GM13977 (cell line): Measurements from ENCODE around the gene RAPGEF5.

Experiments used
- DNase-seq: peaks from one replicate; pipeline ENCODE4 v3.0.0; 2012; ENCODE audit warnings: low spot score
- in situ Hi-C: fragments of 300-500 bp; cut with MboI; formaldehyde crosslinking; loops from one replicate; pipeline ENCODE4 v1.12.0; 2022; ENCODE audit warnings: low sequenced_read_pairs, low pct_unique_long_range_greater_than_20kb, mixed read lengths, inconsistent platforms; ENCODE audit not compliant: unreplicated experiment
- TF ChIP-seq, protein P1 (sequence below): IDR thresholded peaks from 2 replicates; pipeline ENCODE4 v1.5.1; 2012; ENCODE audit warnings: mild to moderate bottlenecking, control low read depth; ENCODE audit not compliant: insufficient read depth; ENCODE audit errors: extremely low read depth, missing control alignments

Gene RAPGEF5

GRCh38 chr7:22248111-22248809 lies 108.7 kb downstream of the RAPGEF5 start:
- in situ Hi-C loops = no loop called here
- no peak for DNase-seq
- TF ChIP-seq, protein P1, sequence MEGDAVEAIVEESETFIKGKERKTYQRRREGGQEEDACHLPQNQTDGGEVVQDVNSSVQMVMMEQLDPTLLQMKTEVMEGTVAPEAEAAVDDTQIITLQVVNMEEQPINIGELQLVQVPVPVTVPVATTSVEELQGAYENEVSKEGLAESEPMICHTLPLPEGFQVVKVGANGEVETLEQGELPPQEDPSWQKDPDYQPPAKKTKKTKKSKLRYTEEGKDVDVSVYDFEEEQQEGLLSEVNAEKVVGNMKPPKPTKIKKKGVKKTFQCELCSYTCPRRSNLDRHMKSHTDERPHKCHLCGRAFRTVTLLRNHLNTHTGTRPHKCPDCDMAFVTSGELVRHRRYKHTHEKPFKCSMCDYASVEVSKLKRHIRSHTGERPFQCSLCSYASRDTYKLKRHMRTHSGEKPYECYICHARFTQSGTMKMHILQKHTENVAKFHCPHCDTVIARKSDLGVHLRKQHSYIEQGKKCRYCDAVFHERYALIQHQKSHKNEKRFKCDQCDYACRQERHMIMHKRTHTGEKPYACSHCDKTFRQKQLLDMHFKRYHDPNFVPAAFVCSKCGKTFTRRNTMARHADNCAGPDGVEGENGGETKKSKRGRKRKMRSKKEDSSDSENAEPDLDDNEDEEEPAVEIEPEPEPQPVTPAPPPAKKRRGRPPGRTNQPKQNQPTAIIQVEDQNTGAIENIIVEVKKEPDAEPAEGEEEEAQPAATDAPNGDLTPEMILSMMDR = no peak

GRCh38 chr7:22241805-22242390 lies 115.1 kb downstream of the RAPGEF5 start:
- no peak for DNase-seq
- in situ Hi-C loops = no loop called here
- TF ChIP-seq, protein P1 = no peak

DNA sequence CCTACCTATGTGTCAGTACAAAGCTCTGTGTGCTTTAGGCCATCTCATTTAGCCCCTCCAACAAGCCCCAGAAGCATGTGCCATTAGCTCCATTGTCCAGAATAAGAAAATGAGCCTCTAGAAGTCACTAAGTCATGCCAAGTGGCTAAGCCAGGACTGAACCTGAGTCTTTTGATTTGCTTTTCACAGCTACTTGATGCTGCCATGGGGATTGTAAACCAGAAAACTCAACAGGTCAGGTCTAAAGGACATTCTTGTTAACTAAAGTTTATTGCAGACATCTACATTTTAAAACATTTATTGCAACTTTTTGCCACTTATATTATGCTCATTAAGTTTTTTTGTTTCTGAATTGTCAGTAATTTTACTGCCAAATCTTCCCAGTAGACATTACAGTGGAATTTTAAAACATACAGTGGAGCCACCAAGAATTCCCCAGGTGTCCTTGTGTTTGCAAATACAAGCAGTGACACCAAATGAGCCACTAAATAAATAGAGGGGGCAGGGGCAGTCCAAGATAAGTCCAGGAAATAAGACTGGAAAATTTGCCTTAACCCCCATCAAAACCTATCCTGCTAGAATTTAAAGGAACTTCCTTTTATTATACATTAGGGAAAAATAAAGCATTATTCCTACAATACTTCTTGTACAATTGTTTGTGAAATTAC lies 115.9 kb downstream of the RAPGEF5 start:
- TF ChIP-seq, protein P1 = no peak
- DNase-seq = no peak
- in situ Hi-C loops = no loop called here

GRCh38 chr7:22238354-22239311 lies 118.3 kb downstream of the RAPGEF5 start:
- in situ Hi-C loops = no loop called here

GRCh38 chr7:22235134-22235533 lies 121.8 kb downstream of the RAPGEF5 start:
- in situ Hi-C loops = no loop called here
- TF ChIP-seq, protein P1 = no peak
- DNase-seq = no peak

More at GRCh38 chr7:22238354-22239311, 118.3 kb downstream of the RAPGEF5 start:
- no peak for DNase-seq
- TF ChIP-seq, protein P1 = no peak

DNA sequence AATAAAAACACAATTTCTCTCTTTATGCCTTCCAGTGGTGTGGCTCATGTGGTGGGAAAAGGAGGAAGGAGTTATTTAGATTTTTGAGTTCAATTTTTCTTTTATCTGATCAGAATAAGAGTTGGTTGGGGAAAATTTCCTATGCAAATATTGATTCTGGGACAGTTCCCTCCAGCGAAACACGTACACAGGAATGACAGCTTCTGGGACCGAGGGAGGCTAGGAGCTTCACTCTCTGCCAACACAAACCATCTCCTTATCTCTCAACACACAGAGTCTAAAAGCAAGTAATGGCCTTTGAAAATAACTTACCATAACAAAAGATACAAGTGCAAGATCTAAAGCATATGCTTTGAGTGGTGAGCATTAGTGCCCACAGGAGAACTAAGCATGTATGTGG lies 122.7 kb downstream of the RAPGEF5 start:
- DNase-seq = no peak
- in situ Hi-C loops = no loop called here
- TF ChIP-seq, protein P1 = no peak
